Fibroblast of peridontal ligament (primary cell): Measurements from ENCODE around the gene NAA11.
"Not testable (repeated sequence)": the region's sequence is repeated elsewhere in the genome, so short reads cannot be mapped to it uniquely, and the experiment has no call there.

ENCODE experiments used
- DNase-seq: peaks from one replicate; pipeline ENCODE4 v3.0.0-alpha.2; 2010; ENCODE audit errors: extremely low read depth

Gene NAA11

DNA sequence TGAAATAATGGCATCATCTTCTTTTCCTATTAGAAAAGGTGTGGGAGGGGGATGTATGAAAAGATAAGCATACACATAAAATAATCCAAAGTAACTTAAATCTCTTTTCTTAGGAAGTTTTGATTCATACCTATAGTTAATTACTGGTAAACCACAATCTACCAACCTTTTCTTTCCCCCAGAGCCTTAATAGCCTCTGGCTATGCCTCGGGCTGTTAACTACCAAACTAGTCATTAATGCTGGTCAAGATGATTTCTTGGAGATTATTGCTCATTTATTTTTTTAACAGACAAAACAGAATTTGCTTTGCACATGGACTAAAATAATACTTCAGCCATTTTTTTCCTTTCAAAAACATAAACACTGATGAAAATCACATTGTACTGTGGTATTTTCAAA is 16.9 kb downstream of the NAA11 start:
- DNase-seq = no peak

DNA sequence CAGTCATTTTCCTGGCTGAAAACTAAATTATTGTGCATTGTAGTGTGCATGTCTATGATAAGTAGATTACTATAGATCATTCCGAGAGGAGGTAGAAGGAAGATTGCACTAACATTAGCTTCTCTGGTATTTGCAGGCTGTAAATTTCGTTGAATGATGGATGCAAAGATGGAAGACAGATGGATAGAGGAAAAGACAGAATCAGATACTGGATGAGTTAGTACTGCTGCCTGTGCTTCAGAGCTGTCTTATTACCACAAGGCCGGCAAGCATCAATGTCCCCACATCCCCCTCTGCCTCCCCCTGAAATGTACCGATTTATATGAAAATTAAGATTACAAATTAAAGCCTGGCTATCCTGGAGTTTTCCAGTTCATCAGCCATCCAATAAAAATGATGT is 17.7 kb downstream of the NAA11 start:
- no peak for DNase-seq

DNA sequence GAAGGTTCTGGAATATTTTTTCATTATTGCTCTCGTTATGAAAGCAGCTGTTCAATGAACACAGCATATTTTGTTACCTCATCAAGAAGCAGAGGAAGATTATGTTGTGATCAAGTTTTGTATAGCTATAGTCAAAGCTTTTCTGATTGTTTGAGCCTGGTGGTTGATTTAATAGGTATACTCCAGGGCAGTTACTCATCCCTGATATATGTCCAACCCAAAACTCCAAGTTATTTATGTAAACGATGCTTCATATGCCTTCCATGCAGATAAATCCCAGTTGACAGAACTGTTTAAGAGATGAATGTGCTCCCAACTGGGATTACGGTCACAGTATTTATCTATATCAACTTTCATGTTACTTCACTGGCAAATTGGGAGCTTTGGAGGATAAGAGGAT is 19.1 kb downstream of the NAA11 start:
- DNase-seq = no peak

DNA sequence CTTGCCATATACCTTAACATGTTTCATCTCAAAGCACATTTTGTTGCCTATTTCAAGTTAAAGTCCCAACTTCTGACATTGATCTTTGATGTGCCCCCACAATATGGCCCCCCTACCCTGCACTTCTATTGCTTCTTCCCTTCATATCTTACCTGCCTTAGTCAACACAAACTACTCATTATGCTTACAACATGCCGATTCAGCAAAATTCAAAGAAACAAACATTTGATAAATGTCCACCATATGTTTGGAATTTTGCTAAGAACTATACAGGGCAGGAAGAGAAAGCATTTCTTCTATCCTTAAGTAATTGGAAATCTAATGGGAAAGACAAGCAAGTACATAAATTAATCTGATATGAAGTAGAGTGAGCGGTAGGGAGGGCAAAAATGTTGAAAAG is 25.6 kb downstream of the NAA11 start:
- no peak for DNase-seq

DNA sequence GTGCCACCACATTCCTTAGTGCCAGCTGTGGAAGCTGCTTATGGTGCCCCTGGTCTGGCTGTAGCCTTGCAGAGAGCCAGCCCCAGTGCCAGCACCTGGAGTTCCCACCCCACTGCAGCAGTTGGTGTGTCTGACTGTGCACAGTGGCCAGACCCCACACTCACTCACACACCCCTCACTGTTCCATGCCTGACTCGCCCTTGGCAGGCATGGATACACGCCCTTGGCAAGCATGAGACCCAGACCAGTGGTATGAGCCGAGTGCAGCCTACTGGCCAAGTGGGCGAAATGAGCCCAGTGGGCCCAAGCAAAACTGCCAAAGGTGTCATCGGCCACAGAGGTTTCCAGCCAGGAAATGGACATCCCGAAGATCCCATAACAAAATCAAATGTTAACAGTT is 27.4 kb downstream of the NAA11 start:
- DNase-seq = no peak

DNA sequence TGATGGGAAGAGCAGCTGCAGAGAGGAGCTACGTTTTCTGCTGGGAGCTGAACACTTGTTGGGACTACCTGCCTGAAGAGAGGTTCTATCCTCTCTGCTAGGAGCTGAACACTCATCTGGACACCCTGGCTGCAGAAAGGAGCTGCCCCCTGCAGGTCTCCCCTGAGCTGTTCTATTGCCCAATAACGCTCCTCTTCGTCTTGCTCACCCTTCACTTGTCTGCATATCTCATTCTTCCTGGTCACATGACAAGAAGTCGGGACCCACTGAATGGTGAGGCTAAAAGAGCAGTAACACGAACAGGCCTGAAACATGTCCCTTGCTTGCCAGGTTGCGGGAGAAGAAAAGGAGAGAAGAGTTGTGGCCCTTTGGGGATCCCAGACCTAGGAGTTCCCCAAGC is 27.8 kb downstream of the NAA11 start:
- DNase-seq = no peak

DNA sequence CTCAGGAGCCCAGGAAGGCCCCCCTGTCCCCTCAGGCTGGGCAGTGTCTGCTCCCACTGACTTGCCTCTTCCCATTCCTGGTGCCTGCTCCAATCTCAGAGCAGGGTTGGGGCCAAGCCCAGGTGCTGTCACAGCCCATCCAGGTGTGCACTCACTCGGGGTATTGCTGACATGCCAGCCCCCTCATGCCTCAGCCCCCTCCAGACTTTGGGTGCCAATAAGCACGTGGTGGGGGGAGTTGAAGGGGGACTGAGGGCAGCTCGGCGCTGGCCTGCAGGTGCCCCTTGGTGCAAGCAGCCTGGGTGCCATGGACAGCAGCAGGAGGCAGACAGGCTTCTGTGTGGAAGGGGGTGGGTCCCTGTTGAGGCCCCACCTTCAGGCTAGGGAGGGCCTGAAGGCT is 28.4 kb downstream of the NAA11 start:
- no peak for DNase-seq

DNA sequence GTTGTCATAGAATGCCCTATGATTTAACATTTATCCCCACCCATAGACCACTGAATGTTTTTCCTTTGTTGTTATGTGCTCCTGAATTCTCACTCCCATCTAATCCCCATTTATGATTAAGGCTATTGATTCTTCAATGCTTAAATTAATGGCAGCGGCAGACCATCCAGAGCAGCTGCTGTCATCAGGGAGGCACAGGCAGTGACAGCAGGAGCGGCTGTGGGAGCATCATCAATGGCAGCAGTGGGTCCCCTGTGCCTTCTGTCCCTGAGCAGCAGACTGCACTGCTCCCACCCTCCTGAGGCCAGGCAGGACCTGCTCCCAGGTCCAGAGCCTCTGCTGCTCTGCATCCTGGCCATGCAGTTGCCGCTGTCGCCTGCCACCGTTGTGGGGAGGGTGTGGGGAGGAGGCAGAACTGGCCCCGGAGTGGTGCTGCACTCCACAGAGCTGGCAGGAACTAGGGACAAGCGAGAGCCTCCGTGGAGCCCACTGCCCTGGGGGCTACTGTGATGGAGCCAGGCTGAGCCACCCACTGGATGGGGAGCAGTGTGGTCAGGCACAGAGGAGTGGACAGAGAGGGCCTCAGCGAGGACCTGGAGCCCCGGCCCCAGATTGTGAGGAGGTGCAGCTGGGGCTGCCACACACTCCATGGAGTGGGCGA is 29.0 kb downstream of the NAA11 start:
- DNase-seq = no peak

DNA sequence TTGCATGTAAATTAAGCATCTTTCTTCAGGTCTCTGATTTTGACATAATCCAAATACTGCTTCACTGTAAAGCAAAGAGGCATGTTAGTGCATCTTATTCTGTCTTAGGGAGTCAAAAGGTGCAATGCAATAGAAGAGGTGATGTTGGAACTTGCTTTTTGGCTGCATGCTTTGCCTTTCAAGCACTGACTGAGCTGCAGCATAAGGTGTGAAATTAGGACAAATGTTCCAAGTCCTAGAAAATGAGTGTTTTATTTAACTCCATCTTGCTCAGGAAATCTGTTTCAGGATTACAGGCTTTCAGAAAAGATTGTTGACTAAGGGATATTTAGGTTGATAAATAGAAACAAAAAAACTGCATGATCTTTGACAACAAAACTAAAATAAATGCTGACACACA is 30.8 kb downstream of the NAA11 start:
- no peak for DNase-seq

DNA sequence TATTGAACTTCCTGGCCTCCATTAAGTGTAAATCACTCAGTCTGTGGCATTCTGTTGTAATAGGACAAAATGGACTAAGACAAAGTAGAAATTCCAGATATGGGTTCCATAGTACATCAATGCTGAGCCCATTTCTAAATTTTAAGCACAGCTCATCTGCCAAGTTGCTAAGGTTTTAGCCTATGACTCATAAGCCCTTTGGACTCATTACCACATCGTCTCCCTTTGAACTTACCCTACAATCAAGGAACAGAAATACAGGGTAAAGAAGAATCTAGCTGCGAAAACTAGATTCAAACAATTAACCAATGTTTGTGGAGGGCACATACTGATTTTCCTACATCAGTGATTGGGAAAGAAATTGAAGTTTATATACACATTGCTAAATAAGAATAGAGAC is 31.8 kb downstream of the NAA11 start:
- peak; percentile 2 for DNase-seq

DNA sequence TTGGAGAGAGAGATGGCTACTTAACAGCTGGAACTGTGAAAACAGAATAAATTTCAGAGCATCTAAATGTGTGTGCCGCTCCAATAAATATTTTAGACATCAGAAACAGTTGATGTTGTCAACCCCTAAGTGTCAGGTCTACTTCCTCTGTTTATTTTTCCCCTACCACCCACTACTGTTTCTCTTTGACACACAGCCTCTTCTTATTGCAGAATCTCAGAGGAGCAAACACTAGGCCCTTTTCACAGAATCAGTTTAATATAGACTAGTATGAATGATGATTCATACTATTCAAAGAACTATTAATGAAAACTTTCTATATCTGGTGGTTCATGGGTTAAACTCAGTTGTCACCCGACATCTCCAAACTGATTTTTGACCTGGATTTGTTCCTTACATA is 33.9 kb downstream of the NAA11 start:
- DNase-seq = no peak

DNA sequence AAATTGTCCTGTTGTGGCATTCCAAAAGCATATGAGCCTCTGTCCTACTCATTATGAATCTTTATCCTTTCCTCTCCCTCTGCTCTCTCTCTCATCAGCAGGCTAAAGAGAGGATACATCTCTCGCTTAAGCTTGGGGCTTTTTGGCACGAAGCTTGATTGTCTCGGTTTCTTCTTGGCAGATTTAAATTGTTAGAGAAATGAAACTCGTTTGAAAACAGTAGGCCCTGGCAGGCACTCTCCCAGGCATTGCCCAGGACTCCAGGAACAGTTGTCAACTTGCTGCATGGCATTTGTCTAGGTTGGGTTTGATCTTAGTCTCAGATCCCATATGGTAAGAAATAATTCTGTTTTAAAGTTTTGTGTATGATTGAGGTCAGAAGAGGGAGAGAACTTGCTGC is 35.5 kb downstream of the NAA11 start:
- DNase-seq = no peak

DNA sequence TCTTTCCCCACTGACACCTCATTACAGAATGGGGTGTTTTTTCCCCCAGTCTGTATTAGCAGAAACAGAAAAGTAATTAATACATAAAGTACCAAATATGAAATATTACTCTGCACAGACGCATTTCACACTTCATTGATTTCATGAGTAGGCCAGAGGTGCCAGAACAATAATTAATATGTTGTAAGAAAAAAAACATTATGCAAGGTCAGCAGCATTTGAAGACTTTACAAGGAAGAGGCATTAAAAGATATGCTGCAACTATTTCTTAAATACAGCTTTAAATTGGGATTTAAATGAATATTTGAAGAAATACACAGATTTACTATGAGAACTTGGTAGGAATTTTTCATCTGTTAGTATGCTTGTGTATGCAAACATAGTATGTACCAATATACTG is 37.7 kb downstream of the NAA11 start:
- no peak for DNase-seq

DNA sequence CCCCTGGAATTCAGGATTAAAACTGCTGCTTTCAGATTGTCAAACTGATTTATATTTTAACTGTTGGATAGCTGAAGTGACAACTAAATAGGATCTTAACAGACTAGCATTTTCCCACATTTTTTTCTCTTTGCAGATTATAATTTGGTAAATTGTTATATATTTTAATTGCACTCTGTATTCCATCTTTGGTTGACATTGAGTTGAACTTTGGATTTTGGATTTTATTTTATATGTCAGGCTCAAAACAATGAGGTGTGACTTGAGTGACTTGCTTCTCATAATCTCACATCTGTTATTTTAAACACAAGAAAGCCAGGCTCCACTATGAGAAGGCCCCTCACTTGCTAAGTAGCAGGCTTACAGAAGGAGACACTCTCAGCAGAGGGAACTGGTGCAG is 38.1 kb downstream of the NAA11 start:
- no peak for DNase-seq

DNA sequence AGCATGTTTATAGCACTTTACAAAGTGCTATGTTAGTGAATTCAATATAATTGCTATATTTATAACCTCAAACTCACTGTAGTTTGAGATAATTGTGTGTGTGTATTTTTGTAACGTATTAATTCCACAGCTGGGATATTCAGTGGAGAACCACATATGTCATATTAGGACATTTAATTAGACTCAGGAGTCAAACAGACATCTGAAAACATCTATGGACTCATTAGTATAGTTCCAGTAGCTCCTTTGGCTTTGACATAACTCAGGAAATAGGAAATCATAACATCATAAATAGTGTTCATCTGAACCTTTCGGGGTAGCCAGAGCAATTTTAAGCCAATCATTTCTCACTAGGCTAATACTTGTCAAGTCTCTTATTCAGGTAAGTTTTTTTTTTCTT is 38.8 kb downstream of the NAA11 start:
- DNase-seq = no peak

DNA sequence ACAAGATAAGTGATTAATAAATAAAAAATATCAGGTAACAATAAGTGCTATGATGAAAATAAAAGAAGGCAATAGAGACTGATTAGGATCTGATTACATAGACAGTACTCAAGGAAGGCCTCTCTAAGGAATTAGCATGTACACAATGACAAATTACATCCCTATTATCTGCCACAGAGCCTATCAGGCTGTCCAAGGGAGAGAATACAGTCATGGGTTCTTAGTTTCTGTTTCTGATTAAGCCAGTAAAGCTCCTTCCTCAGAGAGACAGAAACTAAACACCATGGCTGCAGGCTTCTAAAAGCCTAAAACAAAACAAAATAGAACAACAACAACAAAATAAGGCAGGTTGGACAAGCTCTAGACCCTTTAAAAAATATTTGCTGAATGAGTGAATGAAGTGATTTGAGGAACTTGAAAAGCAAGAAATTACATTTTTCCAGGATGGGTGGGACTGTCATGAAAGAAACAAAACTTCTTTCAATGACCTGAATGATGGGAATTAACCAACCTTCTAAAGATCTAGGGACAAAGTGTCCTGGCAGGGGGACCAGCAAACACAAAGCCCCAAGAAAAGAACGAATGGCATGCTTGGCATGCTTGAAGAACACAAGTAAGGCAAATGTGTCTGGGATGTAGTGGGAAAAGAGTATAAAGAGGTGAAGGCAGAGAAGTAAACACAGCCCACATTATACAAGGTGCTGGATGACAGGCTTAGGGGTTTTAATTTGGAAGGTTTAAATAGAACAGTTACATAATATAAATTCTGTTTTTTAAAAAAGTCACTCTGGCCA is 44.1 kb downstream of the NAA11 start:
- DNase-seq = no peak

DNA sequence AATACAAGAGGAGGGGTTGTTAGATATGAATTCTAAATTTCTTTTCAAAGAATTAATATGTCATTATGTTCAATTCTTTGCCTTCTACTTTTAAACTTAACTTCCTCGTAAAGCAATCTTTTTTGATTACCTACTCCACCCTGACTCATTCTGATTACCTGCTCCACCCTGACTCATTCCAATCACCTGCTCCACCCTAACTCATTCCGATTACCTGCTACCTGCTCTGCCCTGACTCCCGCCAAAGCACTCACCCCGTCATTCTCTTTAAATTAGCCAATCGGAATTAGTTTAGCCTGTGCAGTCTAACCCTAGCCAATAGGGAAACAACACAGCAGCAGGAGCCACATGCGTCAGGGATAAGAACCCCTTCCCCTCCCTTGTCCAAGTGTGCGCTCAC is 48.4 kb downstream of the NAA11 start:
- not testable (repeated sequence) for DNase-seq

DNA sequence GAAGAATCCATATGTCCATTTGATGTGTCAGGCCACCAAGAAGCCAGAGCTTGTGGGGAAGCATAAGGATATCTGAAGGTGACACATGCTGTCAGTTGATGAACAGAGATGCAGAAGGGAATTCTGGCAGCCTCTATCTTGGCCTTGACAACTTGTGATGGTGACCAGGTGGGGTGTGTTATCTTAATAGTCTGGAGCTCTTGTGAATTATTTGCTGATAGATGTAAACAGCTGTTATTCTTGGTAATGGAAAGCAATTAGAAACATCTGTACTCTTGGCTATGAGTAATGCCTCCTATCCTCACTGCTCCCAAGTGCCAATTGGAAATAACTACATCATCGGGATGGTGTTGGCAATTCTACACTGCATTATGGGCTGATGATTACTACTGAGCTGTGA is 51.9 kb downstream of the NAA11 start:
- no peak for DNase-seq

DNA sequence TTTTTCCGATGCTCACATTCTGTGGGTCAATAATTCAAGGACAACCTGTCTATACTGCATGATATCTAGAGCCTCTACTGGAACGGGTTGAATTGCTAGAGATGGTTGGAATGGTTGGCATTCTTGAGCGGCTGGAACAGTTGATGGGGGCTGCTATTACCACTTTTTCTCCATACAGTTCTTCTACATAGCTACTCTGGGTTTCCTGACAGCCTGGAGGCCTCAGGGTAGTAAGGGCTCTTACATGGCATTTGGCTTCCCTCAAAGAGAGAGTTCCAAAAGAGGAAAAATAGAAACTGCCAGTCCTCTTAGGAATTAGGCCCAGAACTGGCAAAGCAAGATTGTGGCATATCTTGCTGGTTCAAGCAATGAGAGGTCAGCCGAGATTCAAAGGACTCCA is 53.1 kb downstream of the NAA11 start:
- no peak for DNase-seq

DNA sequence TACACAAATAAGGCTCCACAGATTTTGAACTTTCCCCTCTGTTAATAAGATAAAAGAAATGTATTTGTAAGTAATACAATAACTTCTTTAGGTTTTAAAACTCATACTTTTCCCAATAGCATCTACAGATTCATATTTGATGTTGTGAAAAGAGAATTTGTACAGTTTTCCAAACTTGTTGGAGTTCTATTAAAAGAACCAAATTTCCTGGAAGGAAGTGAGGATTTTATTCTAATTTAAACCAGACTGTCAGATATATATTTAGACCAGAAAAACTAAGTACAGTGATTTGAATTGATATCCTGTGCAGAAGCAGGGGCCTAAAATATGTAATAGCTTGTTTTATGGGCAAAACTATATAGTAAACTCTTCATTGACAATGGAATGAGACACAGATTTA is 53.7 kb downstream of the NAA11 start:
- DNase-seq = no peak

DNA sequence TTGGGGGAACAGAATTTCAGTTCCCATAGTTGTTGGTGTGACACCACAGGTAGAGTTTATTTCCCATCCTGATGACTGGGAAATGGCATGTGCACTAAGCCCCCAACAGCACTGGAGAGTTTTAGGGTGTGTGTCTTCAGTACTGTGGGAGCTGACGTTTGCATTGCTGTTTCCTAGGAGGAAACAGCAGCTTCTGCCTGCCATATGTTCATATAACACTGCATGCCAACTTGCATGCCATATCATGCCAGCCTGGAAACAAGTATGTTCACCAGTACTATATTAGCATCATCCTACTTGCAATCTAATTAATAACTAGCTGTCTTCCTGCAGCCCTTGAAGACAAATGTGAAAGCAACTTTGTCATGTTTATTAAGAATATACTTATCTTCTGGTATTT is 58.2 kb downstream of the NAA11 start:
- no peak for DNase-seq
